A204.1 (cell line): Measurements from ENCODE around the gene SAXO2.
"Not testable (repeated sequence)": the region's sequence is repeated elsewhere in the genome, so short reads cannot be mapped to it uniquely, and the experiment has no call there.

Source experiments
- FAIRE-seq: peaks from 2 replicates; lab custom pipeline; 2012; peaks lifted over from hg19 to GRCh38; lab: Jason Lieb, UNC

SAXO2 gene

DNA sequence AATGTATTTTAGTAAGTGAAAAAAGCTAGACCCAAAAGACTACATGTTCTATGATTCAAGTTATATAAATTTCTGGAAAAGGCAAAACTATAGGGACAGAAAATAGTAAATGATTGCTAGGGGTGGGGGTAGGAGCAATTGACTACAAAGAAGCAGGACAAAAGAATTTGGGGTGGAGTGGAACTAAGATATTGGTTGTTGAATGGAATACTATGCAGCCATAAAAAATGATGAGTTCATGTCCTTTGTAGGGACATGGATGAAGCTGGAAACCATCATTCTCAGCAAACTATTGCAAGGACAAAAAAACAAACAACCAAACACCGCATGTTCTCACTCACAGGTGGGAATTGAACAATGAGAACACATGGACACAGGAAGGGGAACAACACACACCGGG is 25.6 kb downstream of the SAXO2 start:
- not testable (repeated sequence) for FAIRE-seq

GRCh38 chr15:82292271-82292670 is 29.7 kb downstream of the SAXO2 start:
- no peak for FAIRE-seq

- FAIRE-seq = no peak
These were observed 31.6 kb downstream of the SAXO2 start for GRCh38 chr15:82294061-82294690.

DNA sequence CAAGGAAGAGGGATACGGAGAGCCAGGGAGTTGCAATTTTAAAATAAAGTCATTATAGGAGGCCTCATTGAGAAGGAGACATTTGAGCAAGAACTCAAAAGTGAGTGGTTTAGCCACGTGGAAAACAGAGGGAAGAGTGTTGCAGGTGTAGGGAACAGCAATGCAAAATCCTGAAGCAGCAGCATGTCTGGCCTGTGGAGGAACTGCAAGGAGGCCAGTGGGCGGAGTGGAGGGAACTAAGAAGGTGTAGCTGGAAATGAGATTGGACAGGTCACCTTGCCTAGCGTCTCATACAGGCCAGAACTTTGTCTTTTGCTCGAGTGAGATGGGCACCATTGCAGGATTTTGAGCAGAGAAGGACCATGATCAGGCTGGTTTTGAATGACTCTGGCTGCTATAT is 34.9 kb downstream of the SAXO2 start:
- no peak for FAIRE-seq

DNA sequence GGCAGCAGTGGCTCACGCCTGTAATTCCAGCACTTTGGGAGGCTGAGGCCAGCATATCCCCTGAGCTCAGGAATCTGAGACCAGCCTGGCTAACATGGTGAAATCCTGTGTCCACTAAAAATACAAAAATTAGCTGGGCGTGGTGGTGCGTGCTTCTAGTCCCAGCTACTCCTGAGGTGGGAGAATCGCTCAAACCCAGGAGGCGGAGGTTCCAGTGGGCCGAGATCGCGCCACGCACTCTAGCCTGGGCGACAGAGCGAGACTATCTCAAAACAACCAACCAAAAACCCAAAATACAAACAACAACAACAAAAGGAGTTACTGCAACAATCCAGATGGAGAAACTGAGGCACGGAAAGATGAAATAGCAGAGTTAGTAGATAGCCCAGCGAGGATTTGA is 35.4 kb downstream of the SAXO2 start:
- FAIRE-seq = no peak

DNA sequence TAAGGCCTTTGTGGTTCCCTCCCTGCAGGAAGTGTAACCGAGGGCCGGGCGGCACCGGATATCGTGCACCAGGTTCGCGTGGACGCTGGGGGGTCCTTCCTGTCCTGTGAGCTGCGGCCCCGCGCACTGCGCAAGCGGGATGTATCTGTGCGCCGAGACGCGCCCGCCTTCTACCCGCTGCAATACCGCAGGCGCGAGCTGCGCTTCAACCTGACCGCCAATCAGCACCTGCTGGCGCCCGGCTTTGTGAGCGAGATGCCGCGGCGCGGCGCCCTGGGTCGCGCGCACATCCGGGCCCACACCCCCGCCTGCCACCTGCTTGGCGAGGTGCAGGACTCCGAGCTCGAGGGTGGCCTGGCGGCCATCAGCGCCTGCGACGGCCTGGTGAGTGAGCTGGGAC is 35.9 kb downstream of the SAXO2 start:
- no peak for FAIRE-seq

DNA sequence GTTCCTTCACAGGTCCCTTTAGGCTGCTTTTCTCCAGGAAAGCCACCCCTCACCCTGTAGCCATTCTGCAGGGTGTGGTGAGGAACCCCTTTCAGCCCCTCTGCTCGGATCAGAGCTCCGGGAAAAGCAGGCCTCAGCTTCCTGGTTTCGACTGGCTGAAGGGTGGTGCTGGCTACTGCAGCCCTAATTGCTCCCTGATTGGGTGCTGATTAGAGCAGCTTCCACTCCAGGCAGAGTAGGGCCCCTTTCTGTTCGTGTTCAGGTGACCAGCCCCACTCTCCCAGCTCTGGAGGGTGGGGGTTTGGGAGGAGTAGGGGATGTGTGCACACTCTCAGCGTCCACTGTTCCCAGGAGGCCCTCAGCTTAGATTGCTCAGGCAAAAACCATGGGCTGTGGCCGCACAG is 36.9 kb downstream of the SAXO2 start:
- not testable (repeated sequence) for FAIRE-seq

- not testable (repeated sequence) for FAIRE-seq
These were observed 37.7 kb downstream of the SAXO2 start for GRCh38 chr15:82300326-82300725.

DNA sequence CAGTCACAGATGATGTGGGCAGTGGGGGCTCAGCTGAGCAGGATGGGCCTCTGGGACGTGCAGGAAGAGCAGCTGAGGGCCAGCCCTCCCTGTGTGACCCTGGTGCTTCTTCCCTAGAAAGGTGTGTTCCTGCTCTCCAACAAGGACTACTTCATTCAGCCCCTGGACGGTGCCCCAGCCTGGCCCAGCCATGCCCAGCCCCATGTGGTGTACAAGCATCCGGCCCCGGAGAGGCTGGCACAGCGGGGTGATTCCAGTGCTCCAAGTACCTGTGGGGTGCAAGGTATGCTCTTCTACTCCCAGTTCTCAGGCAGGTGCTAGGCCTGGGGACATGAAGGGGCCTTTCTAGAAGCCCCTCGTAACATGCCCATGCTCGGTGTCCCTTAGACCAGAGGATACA is 38.3 kb downstream of the SAXO2 start:
- no peak for FAIRE-seq

GRCh38 chr15:82301296-82302016 is 38.8 kb downstream of the SAXO2 start:
- no peak for FAIRE-seq

DNA sequence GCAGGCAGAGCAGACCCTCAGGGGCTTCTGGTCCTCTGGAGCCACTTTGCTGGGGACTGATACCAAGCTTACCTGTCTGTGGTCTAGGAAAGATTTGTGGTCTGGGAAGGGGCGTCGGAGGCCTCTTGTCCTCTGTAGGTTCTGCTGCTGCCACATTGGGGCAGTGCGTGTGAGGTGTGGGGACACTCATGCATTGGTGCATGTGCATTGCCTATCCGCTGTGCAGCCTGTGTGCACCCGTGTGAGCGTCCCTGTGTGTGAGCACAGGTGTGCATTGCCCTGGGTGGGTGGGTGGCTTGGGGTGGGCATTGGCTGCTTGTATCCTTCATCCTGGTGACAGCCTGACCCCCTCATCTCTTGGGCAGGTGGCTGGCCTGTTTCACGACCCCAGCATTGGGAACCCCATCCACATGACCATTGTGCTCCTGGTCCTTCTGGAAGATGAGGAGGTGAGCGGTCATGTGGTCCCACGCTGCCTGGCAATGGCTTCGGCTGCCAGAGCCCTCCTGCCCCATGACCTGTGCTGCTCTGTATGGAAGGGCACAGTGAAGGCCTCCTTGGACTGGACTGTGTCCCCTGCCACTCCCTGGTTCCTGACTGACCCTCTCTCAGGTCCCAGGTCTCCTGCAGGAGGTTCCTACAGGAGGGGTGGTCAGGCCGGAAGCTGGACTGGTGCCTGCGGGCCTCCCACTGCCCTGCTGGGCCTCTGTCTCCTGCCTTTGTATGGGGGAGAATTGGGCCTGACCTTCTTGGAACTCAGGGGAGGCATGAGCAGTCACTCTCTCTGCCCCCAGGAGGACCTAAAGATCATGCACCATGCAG is 41.5 kb downstream of the SAXO2 start:
- FAIRE-seq = no peak

- FAIRE-seq = no peak
These were observed 42.1 kb downstream of the SAXO2 start for GRCh38 chr15:82304778-82305090.

DNA sequence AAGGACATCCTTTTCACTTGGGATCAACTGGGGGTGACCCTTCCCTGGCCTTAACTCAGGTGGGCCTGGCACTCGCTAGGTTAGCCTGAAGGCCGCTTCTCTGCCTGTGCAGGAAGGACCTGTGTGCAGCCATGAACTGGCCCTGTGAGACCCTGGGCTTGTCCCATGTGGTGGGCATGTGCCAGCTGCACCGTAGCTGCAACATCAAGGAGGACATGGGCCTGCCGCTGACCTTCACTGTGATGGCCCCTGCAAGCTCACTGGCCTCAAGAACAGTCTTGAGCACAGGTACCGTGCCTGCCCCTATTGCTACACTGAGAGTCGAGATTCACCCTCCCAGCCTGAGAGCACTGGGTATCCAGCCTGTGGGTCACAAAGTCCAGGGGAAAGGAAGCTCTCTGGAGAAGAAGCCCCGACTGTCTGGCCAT is 43.0 kb downstream of the SAXO2 start:
- no peak for FAIRE-seq

DNA sequence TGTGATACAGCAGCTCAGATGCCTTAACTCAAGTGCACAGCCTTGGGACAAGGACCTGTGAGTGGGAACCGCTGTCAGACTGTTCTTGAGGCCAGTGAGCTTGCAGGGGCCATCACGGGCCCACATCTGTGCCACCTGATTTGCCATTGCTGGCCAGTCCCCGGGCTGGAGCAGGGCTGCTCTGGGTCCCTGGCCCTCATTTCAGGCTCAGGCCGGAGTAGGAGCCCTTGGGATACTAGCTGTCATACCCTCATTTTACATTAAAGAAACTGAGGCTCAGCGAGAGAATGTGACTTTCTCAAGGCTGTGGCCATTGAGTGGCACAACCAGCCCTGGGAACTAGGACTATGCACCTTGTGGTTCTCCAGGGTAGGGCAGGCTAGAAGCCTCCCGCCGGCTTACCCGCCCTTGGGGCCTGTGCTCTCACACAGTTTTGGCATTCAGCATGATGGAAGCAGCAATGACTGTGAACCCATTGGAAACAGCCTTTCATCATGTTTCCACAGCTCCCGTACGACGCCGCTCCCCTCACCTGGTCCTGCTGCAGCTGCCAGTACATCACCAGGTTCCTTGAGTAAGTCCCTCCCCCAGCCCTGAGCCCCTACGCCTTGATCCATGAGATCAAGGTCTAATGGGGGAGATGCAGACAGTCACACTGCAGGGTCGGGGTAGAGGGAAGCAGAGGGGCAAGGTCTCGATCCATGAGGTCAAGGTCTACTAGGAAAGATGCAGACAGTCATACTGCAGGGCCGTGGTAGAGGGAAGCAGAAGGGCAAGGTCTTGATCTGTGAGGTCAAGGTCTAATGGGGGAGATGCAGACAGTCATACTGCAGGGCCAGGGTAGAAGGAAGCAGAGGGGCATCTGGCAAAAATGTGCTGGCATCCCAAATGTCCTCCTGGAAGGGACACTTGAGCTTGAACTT is 44.4 kb downstream of the SAXO2 start:
- FAIRE-seq = no peak

DNA sequence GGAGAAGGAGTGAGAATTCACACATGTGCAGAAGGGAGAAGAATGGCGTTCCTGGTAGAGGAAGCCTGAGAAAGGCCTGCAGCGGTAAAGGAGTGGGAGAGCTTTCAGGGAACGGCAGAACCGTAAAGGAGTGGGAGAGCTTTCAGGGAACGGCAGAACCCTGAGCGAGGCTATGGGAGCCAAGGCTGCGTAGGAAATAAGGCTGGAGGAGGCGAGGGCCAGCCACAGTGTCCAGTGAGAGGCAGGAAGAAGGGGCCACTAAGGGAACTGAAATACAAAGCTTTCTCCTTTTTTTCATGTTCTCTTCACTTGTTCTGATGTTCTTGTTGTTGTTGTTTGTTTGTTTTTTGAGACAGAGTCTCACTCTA is 45.1 kb downstream of the SAXO2 start:
- FAIRE-seq = no peak

DNA sequence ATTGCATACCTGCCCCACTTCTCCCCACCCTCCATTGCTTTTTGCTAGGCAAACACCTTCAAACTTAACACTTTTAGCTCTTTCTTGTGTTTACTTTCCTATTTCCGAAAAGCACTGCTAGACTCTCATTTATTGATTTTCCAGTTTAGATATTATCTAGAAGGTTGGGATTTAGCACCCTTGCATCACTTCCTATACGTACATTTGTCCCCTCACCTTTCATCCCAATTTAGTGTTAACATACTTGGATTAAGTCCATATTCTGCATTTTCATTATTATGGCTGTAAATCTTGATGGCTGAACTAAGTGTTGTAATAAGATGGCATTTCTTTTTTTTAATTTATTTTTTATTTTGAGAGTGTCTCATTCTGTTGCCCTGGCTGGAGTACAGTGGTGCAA is 47.2 kb downstream of the SAXO2 start:
- no peak for FAIRE-seq

DNA sequence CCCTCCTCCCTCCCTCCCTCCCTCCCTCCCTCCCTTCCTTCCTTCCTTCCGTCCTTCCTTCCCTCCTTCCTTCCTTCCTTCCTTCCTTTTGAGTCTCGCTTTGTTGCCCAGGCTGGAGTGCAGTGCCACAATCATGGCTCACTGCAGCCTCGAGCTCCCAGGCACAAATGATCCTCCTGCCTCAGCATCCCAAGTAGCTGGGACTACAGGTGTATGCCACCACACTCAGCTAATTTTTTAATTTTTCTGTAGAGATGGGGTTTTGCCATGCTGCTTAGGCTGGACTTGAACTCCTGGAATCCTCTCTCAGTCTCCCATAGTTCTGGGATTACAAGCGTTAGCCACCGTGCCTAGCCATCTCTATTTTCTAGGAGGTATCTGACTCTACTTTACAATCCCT is 48.7 kb downstream of the SAXO2 start:
- not testable (repeated sequence) for FAIRE-seq

DNA sequence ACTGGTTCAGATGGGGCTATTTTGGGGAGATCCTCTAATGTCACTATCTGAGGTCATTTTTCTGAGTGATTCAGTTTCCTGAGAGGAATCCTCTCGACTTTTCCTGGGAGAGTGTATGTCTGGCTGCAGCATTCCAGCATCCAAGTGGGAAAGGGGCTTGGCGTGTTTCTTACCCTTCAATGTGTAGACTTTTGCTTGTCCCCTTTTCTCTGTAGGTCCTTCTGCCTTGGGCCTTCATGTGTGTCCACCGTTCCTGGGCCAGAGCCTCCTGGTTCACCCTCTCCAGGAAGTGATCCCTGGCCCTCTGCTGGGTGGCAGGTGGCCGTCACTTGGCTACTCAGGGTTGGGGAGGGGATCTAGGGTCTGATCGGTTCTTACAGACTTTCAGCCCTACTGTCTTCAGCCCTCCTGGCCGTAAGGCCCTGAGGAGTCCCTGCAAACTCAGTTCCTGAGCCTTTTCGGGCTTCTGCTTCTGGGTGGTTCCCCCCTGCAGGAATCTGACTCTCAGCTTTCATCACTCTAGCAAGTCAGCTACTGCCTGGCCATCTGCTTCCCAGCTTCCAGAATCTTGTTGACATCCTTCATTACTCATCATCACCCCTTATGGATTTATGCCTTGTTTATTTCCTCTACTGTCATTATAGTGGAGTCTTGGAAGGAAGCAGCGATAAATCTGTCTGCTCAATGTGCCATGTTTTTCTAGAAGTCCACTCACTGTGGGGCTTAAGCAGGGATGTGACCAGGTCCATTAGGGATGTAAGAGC is 50.1 kb downstream of the SAXO2 start:
- FAIRE-seq = no peak

DNA sequence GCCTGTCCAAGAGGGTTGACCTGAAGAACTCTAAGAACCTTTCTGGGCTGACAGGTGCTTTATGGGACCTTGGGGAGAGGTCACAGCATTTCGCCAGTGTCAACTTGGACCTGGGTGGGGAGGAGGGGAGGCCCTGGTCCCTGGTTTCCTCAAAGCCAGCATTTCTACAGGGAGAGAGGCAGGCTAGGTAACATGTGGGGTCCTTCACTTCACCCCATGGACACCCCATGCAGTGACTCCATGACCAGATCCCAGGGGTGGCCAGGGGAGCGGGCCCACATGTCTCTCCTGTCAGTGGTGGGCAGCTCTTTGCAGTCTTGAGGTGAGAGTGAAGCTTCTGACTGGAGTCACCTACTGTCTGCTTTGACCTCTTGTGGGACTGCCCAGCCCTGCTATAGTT is 50.8 kb downstream of the SAXO2 start:
- no peak for FAIRE-seq

GRCh38 chr15:82313951-82314768 is 51.5 kb downstream of the SAXO2 start:
- not testable (repeated sequence) for FAIRE-seq
